Fibroblast of villous mesenchyme (primary cell): Measurements from ENCODE around the gene SEMA4A. TPM values are rescaled to one million over a fixed set of nuclear protein-coding genes. Genes with fewer than 3 reads are reported as not detected.
"Not testable (repeated sequence)": the region's sequence is repeated elsewhere in the genome, so short reads cannot be mapped to it uniquely, and the experiment has no call there.

ENCODE experiments used
- DNase-seq: peaks from one replicate; pipeline ENCODE4 v3.0.0-alpha.2; 2010; ENCODE audit warnings: low read depth
- H3K4me3 ChIP-seq: 2 replicates; pipeline ENCODE4 v1.5.1; 2011; ENCODE audit warnings: low read depth, mild to moderate bottlenecking, low read length
- total RNA-seq: library from RNA; depleted of rRNA; stranded (reverse); fragments of >200 nt; gene quantifications from 2 replicates; pipeline ENCODE4 v1.2.3, GENCODE V29; 2012
- TF ChIP-seq, protein P1 (sequence below): IDR thresholded peaks from 2 replicates; pipeline ENCODE4 v1.5.1; 2012; ENCODE audit warnings: low read depth, mild to moderate bottlenecking, low read length; ENCODE audit not compliant: insufficient read depth

SEMA4A gene
- total RNA-seq, 1 donor = 0.43 TPM

DNA sequence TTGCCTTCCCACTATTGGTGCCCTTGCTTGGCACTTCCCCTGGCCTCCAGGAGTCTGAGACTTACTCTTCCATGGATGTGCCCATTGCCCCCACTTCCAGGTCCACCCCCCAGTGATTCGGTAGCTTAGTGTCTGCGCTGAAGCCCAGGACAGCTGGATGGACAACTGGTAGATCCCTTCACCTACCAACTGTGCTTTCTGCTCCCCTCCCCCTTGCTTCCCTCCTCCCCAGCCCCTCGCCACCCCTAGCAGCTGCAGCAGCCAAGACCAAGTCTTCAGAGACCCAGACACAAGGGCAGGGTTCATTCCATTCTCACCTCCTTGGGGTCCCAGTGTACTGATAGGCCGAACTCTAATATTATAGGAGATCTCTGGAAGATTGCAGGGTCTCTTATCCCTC, 31.9 kb upstream of the SEMA4A start:
- TF ChIP-seq, protein P1, sequence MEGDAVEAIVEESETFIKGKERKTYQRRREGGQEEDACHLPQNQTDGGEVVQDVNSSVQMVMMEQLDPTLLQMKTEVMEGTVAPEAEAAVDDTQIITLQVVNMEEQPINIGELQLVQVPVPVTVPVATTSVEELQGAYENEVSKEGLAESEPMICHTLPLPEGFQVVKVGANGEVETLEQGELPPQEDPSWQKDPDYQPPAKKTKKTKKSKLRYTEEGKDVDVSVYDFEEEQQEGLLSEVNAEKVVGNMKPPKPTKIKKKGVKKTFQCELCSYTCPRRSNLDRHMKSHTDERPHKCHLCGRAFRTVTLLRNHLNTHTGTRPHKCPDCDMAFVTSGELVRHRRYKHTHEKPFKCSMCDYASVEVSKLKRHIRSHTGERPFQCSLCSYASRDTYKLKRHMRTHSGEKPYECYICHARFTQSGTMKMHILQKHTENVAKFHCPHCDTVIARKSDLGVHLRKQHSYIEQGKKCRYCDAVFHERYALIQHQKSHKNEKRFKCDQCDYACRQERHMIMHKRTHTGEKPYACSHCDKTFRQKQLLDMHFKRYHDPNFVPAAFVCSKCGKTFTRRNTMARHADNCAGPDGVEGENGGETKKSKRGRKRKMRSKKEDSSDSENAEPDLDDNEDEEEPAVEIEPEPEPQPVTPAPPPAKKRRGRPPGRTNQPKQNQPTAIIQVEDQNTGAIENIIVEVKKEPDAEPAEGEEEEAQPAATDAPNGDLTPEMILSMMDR = no peak
- peak overlapping the region; percentile 16 for H3K4me3 ChIP-seq
- no peak for DNase-seq

DNA sequence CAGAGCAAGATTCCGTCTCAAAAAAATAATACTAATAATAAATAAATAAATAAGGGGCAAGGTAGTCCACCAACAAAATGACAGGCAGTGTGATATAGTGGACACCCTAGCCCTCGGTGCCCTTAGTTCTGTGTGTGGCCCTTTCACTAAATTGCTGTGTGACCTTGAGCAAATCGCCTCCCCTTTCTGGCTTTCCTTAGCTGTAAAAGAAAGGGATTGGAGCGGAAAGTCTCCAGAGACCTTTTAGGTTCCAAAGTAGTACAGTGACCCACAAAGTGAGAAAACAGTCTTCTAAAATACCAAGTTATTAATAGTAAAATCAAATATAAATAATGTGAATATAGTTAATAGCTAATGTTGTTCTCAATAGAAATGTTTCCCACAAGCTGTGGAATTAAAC, 31.3 kb upstream of the SEMA4A start:
- TF ChIP-seq, protein P1 = no peak
- no peak for DNase-seq
- peak overlapping the region; percentile 22 for H3K4me3 ChIP-seq

DNA sequence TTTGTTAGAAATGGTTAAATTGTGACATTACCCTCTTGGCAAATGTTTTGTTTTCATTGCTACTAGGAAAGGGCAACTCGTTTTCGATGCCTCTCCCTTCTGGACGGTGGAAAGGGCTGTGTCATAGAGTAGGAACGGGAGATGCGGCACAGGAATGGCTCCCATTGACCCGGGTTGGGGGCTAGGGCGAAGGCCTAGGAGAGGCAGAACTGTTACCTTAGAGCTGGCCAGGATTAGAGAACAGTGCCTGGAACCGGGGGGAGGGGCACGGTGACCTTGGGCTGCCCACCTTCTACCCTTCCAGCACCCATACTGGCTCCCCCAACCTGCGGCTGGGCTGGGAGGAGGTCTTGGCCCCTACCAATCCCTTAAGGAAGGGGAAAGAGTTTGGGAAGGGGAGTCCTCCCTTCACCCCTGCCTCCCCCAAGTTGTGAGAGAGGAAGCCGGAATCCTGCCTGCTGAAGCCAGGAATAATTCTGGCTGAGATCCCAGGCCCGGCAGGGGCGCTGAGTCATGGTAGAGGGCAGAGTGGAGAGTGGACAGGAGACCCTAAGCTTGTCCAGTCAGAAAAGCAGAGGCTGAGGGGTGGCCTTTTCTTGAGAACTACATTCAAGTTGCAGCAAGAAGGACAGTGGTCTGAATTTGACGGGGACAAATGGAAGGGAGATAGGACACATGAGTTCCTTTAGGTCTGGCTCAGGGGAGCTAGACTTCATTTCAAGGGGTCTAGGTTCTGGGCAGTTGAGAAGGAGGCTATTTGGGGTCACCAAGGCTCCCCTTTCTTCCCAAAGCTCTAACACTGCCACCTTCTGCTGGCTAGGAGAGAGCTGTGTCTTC, 30.6 kb upstream of the SEMA4A start:
- TF ChIP-seq, protein P1 = no peak
- peak overlapping the region; percentile 44 for H3K4me3 ChIP-seq
- peak; percentile 95 for DNase-seq

DNA sequence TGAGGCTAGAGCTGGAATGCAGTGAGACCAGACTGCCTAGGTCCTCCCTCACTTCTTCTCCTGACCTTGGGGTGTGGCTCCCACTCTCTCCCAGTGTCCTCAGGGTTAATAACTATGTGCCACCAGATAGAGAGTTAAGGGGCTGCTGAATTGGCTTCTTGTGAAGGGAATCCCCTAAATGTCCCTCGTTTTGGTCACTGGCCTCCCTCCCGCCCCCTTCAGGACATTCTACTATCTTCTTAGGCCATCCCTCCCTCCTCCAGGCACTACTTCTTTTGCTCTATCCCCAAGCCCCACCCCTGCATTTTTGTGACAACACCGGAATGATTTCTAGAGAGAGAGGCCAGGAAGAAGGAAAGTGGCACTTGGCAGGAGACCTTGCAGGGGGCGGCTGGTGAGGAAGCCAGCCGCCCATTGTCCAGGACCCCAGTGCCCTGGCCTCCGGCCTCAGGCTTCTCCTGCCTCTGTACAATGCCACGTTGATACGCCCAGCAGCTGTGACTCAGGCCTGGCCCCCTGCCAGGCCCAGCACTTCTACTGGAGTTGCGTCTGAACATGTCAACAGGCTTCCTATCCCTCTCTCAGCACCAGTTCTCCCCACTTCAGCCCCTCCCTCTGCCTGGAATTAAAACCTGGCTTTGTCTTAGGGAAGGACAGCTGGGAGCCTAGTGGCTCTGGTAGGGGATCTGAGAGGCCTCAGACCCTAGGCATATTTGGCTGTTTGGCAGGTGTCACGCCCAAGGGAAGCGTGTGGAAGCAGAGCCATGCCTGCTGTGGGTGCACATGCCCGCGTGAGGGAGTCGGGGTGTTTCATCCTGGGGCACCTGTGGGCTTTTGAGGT, 29.8 kb upstream of the SEMA4A start:
- peak overlapping the region; percentile 44 for H3K4me3 ChIP-seq
- DNase-seq = peak; percentile 98

DNA sequence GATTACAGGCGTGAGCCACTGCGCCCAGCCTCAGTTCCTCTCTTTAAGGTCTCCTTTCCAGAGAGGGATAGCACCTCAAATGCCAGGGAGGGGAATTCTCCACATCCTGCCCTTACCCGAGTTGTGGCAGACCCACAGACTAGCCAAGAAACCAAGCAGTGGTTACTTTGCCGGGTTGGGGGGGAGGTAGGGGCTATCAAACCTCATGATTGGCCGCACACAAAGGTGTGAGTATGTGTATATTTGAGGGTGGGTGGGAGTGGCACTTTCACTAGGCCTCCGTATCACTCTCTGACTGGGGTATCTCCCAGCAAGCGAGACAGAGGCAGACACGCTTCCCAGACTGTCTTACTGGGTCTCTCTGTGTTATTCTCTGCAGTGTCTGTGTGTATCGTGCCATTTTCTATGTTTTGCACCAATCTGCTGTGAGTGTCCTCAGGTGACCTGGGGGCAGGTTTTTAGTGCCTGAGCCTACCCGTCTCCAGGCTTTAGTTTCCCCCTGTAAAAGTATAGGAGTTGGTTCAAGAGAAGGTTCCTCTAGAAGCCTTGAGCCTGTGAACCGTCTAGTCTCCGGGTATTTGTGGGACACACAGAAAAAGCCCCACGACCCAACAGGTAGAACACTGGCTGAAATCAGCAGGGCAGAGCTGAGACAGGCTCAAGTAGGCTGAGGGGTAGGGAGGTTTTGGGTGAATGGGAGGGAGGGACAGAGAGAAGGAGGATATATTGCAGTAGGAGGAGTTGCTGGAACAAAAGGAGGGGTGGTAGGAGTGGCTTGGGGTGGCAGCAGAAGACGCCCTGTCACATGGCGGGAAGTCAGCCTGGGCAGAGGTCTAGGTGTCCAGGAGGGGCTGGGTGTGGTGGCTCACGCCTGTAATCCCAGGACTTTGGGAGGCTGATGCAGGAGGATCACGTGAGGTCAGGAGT, 28.6 kb upstream of the SEMA4A start:
- H3K4me3 ChIP-seq = no peak overlapping the region
- TF ChIP-seq, protein P1 = no peak
- DNase-seq = peak; percentile 66

More for the DNA sequence above, 29.8 kb upstream of the SEMA4A start:
- TF ChIP-seq, protein P1 = peak; percentile 45

DNA sequence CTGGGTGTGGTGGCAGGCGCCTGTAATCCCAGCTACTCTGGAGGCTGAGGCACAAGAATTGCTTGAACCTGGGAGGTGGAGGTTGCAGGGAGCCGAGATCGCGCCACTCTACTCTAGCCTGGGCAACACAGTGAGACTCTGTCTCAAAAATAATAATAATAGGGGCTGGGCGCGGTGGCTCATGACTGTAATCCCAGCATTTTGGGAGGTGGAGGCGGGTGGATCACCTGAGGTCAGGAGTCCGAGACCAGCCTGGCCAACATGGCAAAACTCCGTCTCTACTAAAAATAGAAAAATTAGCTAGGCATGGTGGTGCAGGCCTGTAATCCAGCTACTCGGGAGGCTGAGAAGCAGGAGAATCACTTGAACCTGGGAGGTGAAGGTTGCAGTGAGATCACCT, 27.8 kb upstream of the SEMA4A start:
- H3K4me3 ChIP-seq, DNase-seq: not testable (repeated sequence)
